HG02798 (cell line): Measurements from ENCODE around the gene PDLIM5.
A peak's percentile ranks its signal among the peaks of the same experiment; 100 is the strongest.
"Not testable (repeated sequence)": the region's sequence is repeated elsewhere in the genome, so short reads cannot be mapped to it uniquely, and the experiment has no call there.

Experiments
- ATAC-seq: cut with Tn5 transposase; IDR thresholded peaks from one replicate; pipeline ENCODE4 v1.9.1; 2021; ENCODE audit warnings: mild to moderate bottlenecking; ENCODE audit not compliant: unreplicated experiment, poor library complexity

The PDLIM5 gene

DNA sequence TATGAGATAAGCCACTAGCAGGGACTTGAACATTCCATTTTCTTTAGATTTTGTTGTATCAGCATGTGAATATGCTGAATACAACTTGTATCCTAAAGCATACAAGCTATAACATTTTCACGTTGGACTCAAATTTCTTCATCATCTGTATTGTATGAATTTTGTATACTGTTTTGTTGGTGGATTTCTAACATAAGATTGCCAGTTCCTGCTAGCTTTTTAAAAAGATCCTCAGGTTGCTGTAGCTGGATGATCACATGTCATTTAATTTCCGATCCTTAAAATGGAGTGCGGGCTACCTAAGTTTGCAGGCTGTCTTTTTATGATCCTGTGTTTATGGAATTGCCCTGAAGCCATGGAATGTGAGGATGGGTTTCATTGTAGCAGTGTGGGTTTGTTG lies 6.9 kb downstream of the PDLIM5 start:
- ATAC-seq, result no peak

DNA sequence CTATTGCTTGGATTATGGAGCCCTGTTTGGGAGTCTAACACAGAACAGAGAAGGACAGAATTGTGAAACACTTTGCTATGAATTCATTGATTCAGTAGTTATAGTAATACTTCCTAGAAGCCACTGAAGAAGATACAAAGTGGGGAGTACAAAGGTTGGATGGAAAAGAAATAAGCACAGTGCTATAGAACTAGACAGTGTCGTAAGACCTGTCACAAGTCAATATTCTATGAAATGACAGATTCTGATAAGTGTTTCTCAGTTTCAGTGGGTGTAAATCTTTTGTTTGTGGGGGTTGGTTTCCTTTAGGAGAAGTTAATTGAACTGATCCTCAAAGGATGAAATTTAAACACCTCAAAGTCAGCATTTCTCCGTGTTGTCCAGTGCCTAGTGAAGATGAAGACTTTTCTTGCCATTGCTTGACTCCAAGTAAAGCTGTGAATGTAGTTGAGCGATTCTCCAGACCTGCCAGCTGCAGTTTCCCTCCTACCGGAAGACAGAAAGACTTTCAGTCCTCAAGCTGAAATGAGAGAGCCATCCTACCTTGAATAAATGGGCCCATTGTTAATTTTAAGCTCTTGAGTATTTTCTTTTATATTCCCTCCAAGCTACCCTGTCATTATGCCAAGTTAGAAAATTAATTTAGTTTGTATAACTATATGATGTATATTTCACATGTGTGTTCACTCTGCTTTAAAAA lies 7.9 kb downstream of the PDLIM5 start:
- no peak for ATAC-seq

DNA sequence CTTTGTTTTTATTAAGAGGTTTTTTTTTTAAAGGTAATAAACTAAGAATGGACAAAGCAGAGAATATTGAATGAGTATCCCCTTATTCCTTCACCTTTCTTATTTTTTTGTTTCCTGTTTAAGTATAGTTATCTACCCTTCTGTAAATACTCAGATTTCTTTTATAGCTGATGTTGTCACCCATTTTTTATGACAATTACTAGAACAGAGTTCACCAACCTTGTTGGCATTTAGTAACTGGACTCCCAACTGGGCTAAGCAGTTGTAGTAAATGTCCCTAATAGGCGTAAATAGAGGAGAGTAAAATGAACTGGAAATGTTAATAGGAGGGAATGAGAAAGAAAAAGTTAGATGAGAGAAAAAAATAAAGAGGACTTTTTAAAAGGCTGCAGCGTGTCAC lies 9.8 kb downstream of the PDLIM5 start:
- ATAC-seq, result no peak

DNA sequence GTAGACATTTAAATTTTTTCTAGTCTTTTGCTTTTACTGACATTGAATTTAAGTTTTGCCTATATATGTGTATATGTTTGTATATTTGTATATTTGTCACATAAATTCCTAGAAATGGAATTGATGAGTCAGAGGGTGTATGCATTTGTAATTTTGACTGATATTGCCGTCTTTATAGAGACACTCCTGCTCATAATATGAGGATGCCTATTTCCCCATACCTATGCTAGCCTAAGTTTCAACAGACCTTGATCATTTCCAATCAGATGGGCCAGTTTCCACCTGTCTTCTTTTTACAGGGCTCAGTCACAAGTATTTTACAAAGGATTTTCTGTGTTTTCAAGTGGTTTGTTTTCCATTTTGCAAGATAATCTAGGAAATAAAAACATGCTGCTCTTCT lies 10.8 kb downstream of the PDLIM5 start:
- no peak for ATAC-seq

DNA sequence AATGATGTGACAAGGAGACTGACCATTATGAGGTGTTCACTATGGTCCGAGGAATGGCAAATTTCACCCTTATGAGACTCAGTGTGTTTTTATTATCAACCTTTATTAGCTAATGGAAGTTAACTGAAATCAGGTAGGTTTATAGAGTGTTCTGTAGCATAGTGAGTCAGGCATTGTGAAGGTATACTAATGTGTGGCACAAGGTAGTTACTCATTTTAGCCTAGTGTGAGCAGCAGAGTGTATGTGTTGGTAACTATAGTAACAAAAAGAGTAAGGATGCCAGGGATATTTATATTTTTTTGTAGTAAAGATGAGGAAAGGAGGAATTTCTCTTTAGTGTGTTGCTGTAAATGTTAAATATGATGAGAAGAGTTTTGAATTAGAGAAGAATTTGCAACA lies 12.0 kb downstream of the PDLIM5 start:
- ATAC-seq, result no peak

DNA sequence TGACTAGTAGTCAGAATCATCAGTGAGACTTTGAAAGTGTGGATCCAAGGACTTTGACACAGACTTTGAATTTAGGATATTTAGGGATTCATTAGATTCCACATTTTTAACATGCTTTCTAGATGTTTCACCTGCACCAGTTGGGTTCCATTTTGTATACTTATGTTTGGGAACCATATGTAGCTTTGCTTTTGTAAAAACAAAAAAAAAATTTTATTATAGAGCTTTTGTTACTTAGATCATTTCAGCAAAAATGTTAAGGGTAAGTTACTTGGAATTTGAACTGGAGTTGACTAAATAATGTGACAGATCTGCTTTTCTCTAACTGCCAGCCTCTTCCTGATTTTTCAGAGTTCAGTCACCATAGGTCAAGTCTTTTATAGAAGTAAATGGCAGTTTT lies 14.6 kb downstream of the PDLIM5 start:
- no peak for ATAC-seq

DNA sequence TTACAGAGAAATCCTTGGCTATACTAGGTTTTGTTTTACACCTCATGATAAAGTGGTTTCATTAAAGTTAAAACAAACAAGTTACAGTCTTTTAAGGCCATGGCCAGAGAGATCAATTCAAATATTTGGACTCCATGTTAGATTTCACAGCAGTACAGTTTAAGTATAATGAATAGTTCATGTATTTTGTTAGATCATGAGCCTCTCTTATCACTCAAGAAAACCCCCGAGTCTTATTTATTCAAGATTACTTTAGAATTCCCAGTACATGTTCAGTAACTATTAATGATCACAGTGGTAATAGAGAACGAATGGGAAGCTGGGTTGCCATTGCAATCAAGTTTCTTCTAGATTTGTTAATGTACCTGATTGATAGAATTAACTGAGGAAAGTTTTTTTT lies 15.2 kb downstream of the PDLIM5 start:
- no peak for ATAC-seq

DNA sequence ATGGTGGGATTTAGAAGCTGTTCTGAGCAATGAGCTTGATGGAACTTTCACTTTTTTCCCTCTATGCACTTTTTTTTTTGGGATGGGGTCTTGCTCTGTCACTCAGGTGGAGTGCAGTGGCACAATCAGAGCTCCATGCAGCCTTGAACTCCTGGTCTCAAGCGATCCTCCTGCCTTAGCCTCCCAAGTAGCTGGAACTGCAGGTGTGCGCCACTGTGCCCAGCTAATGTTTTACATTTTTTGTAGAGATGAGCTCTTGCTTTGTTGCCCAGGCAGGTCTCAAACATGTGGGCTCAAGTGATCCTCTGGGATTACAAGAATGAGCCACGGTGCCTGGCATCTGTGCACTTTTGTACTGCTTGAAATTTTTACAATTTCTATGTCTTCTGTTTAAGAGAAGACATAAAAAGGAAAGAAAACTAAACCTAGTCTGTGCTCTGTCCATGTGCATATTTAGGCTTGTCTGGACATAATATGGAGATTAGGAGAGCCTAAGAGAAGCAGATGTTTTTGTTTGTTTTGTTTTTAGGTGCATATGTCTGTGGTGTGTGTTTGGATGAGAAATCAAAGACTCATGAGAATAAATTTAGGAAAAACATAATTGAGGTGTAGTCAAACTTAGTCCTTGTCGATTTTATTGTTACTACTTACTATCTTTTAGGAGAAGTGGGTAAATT lies 16.5 kb downstream of the PDLIM5 start:
- no peak for ATAC-seq

DNA sequence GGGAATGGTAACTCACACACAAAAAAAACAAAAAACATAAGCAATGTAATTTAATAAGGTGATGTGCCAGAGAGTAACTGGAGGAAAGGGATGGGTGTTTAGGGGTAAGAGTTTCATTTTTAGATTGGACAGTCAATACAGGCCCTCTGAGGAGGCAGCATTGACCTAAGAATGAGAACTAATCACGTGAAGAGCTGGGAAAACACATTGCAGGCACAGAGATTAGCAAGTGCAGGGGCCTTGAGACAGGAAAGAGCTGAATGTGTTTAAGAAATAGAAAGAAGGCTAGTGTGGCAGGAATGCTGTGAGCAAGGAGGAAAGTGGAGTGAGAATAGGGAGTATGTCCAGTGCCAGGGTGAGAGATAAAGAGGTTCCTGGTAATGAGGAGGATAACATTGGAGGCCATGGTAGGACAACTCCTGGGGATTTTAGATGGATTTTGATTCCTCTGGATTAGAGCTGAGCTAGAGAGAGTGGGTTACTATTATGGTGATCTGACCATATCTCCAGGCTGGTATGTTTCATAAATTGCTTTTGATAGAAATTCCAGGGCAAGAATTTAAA lies 17.6 kb downstream of the PDLIM5 start:
- ATAC-seq, result peak; percentile 46

DNA sequence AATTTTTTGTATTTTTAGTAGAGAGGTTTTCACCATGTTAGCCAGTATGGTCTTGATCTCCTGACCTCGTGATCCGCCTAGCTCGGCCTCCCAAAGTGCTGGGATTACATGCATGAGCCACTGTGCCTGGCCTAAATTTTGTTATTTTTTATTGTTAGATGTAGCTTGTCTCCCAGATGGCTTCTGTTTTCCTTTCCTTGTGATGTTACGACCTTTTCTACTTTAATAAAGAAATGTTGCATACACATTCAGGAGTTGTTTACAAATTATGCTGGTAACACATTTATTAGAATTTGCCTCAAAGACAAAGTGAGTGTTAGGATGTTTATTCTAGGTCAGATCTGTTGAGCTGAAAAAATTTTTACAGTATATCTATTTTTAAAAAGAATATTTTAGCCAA lies 18.4 kb downstream of the PDLIM5 start:
- ATAC-seq, result no peak

DNA sequence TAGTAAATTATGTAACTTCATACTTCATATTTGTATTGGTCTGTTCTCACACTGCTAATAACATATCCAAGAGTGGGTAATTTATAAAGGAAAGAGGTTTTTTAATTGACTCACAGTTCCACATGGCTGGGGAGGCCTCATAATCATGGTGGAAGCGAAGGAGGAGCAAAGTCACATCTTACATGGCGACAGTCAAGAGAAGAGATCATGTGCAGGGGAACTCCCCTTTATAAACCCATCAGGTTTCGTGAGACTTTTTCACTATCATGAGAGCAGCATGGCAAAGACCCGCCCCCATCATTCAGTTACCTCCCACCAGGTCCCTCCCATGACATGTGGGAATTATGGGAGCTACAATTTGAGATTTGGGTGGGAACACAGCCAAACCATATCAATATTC lies 19.0 kb downstream of the PDLIM5 start:
- ATAC-seq, result not testable (repeated sequence)

DNA sequence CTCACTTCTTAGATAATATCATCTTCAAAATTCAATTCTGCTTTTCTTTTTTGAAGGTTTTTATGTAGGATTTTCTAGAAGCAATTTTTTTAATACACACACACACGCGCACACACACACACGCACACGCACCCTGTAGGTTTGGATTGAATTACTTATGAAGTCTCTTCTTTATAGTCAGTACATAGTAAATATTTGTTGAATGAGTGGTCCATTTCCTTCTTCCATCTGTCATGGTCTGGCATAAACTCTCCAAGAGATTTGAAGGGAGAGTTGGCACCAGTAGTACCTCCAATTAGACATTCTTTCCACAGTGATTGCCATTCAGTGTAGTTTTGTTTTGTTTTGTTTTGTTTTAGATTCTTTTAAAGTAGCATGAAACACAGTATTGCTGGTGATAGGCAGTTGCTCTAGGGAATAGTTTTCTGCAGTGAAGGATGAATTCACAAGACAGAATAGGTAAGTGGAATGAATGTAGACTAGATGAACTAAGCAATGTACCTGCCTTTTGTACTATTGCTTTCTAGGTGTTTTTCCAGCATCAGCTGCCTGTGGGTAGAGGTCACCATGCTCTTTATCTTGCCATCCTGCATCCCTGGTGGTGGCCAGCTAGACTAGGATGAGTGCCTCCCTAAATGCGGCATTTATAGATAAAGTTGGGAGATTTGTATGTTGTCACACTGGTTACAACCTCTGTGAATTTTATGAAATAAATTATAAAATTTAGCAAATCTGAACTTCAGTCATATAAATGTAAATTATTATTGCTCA lies 20.5 kb downstream of the PDLIM5 start:
- no peak for ATAC-seq

DNA sequence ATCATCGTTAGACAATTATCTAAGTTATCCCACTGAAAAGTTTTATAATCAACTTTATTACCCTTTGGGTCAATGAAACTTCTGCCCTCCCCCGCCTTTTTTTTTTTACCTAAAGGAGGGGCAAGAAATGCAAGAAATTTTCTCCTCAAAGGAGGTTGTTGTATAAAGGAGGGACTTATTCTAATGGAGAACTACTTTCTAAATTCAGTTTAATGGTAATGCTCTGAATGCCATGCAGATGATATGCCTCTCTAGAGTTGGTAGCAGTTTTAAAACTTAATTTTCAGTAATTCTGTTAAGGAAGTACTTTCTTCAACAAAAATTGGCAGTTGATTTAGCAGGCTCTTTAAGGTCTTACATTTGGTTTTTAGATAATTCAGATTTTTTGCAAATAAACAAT lies 23.3 kb downstream of the PDLIM5 start:
- no peak for ATAC-seq

DNA sequence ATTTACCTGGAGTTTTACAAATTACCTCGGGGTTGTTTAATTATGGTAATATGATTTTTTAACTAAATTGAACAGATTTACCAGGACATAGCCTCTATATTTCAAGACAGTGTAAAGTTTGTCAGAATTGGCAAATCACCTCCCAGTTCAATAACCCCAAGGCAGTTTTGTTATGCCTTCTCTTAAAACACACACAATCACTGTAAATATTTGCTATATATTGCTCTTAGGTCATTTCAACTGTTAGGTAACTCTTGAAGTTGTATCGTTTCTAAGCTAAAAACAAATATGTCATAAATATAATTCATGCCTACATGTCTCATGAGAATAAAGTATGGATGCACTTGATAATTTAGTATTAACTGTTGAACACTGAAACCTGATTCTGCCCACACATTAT lies 24.1 kb downstream of the PDLIM5 start:
- ATAC-seq, result no peak

DNA sequence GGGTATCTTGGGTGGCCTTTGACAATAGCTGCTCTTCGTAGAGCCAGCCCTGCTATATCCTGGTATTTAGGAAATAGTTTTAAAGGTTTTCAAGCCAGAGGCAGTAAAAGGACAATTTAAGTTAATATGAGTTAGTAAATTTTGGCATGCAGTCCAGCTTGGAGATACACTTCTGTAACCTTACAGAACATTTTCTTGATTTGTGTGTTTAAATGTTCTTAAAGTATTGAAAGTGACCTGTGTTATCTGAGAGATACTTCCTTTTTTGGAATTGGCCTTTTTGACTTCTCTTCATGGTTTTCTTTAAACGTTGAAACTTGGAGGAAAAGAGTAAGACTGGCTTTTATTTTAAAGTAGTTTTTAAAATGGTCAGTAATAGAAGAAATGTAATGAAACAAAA lies 25.5 kb downstream of the PDLIM5 start:
- no peak for ATAC-seq

DNA sequence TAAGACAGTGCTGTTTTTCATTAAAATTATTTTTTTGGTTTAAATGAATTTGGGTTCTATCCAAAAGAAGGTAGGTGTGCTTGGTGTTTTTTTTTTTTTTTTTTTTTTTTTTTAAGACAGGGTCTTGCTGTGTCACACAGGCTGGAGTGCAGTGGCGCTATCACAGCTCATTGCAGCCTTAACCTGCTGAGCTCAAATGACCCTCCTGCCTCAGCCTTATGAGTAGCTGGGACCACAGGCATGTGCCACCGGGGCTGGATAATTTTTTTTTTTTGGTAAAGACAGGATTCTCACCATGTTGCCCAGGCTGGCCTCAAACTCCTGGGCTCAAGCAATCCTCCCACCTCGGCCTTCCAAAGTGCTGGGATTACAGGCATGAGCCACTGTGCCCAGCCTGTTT lies 27.1 kb downstream of the PDLIM5 start:
- ATAC-seq, result not testable (repeated sequence)

DNA sequence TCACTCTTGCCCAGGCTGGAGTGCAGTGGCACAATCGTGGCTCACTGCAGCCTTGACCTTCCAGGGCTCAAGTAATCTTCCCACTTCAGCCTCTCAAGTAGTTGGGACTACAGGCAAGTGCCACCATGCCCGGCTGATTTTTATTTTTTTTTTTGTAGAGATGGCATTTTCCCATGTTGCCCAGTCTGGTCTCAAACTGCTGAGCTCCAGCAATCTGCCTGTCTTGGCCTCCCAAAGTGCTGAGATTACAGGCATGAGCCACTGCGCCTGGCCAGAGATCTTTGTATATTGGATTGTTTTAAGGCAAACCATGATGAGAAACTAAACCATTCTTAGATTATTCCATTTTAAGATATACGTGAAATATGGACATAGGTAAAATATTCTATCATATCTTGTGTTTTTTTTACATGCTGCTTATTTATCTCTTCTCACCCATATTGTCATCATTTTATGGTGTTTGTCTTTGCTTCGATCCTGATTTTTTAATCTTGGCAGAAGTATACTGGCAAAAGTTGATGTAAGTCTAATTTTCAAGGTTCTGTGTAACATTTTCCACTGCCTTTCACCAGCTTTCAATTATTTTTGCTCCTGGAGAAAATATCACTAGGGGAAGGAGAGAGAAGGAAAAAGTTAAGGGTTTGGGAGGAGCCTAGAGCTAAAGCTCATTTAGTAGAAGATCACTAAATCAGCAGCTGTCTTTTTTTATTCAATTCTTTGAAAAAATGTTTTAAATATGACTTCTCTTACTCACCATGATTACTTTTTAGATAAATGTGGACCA lies 27.8 kb downstream of the PDLIM5 start:
- ATAC-seq, result no peak

DNA sequence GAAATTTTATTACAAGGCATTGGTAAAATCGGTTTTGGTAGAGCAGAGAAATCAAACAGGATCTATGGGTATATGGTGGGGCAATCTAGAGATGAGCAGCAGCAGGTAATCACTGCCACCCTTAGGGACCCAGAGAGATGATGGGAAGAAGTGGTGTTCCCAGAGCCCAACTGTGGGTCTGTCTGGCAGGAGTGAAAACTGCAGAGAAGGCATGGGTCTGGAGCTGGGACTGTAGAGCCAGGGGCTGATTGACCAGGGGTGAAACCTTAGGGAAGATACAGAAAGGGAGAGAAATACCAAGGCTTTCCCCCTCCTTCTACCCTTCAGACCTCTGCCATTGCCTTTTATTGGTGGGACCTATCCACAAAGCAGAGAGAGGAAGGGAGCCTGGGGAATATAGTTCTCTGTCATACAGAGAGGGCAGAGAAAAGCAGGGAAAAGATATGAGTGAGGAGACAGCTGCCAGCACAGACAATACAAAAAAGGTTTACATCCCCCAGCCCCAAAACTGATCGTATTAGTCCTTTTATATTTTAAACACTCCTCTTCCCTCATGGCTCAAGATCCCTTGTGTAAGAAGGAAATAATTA lies 28.7 kb downstream of the PDLIM5 start:
- no peak for ATAC-seq

DNA sequence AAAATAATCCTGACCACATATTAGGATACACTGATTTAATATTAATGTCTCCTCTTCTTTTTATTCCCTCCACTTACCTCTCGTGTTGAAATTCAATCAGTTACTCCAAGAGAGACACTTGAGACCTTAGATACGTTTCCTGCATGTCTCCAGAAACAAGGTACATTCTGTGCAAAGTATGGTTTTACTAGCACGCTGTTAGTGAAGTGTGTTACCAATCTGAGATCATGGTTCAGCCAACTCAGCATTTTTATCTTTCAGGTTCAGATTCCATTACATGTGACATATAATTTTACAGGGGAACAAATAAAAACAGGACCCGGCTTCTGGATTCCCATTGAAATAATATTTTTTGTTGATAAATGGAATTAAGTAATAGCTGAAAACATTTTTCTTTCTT lies 32.2 kb downstream of the PDLIM5 start:
- no peak for ATAC-seq

DNA sequence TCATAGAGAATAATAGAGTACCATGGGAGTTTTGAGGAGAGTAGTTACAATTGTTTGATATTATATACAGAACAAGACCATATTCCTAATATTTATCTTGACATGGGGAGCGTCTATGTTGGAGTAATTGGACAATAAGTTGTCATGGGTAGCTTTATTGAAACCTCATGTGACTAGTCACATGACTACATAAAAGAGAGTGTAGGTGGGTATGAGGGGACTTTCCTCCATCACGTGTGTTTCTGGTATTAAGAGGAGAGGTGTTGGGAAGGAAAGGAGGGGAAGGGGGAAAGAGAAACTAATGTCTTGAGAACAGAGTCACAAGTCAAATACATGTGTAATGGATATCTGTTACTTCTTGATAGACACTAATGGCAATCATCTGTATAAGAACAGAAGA lies 33.1 kb downstream of the PDLIM5 start:
- ATAC-seq, result no peak
